ENCODE data around the gene HBA1. TPM values are rescaled to one million over a fixed set of nuclear protein-coding genes. Genes with fewer than 3 reads are reported as not detected.

HBA1 gene
- total RNA-seq, 4 donors from 2014 or later = 72.4 to 906 (median 98.6) TPM; not detected in 1

GRCh38 chr16:212999-213398 lies 36.5 kb downstream of the HBA1 start:
- no peak overlapping the region for H3K27ac ChIP-seq (replicated peaks in 1 of 4)
- H3K4me3 ChIP-seq = no peak overlapping the region
- intact Hi-C loops (cut with DNase I) = no loop called here
- H3K9me3 ChIP-seq = no peaks in the 10 kb centered on the region
- DNase-seq (ENCODE audit: extremely low spot score) = no peak
- no peaks in the 10 kb centered on the region for H3K27me3 ChIP-seq
- H3K4me1 ChIP-seq = peaks cover 0 to 7% (median 2%) of the 10 kb centered on the region in 4 donors
- H3K36me3 ChIP-seq = peaks cover 36 to 100% (median 99%) of the 10 kb centered on the region in 4 donors
- 93% methylated on average over 3 of the region's 3 CpGs for WGBS
- no peak for TF ChIP-seq CTCF (IDR thresholded peaks at IDR 0.05)
- TF ChIP-seq POLR2A (IDR thresholded peaks at IDR 0.05; ENCODE audit: low read depth) = no peak
- TF ChIP-seq POLR2AphosphoS5 (IDR thresholded peaks at IDR 0.05) = no peak
- no peak for TF ChIP-seq EP300 (IDR thresholded peaks at IDR 0.05)

- TF ChIP-seq CTCF (IDR thresholded peaks at IDR 0.05) (no peak), EP300 (IDR thresholded peaks at IDR 0.05) (no peak), POLR2A (IDR thresholded peaks at IDR 0.05; ENCODE audit: low read depth) (no peak), POLR2AphosphoS5 (IDR thresholded peaks at IDR 0.05) (no peak)
- DNase-seq (ENCODE audit: extremely low spot score) = no peak
- no peaks in the 10 kb centered on the region for H3K27me3 ChIP-seq
- 64% methylated on average over 4 of the region's 4 CpGs for WGBS
- H3K4me1 ChIP-seq = no peaks in the 10 kb centered on the region
- H3K4me3 ChIP-seq = no peak overlapping the region
- H3K9me3 ChIP-seq = no peaks in the 10 kb centered on the region
- intact Hi-C loops (cut with DNase I) = no loop called here
- H3K27ac ChIP-seq (replicated peaks in 1 of 4) = no peak overlapping the region
- peaks cover 49 to 100% (median 93%) of the 10 kb centered on the region in 4 donors for H3K36me3 ChIP-seq
Measured at GRCh38 chr16:220021-220420, 43.5 kb downstream of the HBA1 start.

Small RNAs within 50 kb of the gene (small RNA-seq; reads per million reads assigned to genes)
- 0 reads per million in 3 donors for gene RF00019

Other genes starting within 250 kb of the HBA1 start
- 1 to 10 TPM; 3.3 to 3.8 (median 3.7) TPM for gene POLR3K, start 123.1 kb upstream of the HBA1 start, total RNA-seq
- gene SNRNP25, start 122.9 kb upstream of the HBA1 start, total RNA-seq = 10 to 100 TPM; 22.0 to 33.6 (median 25.7) TPM
- gene RHBDF1, start 104.0 kb upstream of the HBA1 start, total RNA-seq = 10 to 100 TPM; 26.7 to 43.0 (median 30.2) TPM
- gene MPG, start 98.5 kb upstream of the HBA1 start, total RNA-seq = 100 to 1,000 TPM in 2 of 4 donors, 10 to 100 TPM in 2; 70.2 to 120 (median 106) TPM
- 10 to 100 TPM; 11.1 to 20.8 (median 14.1) TPM for gene NPRL3, start 38.0 kb upstream of the HBA1 start, total RNA-seq
- not detected for gene HBZ, start 24.0 kb upstream of the HBA1 start, total RNA-seq
- gene HBM, start 10.7 kb upstream of the HBA1 start, total RNA-seq = 1 to 10 TPM in 1 of 4 donors, not detected in 3; 3.8 TPM
- 1,000 to 10,000 TPM in 1 of 4 donors, 100 to 1,000 TPM in 1, 10 to 100 TPM in 1, 1 to 10 TPM in 1; 1.7 to 1,686 (median 156) TPM for gene HBA2, start 3.8 kb upstream of the HBA1 start, total RNA-seq
- gene HBQ1, start 3.8 kb downstream of the HBA1 start, total RNA-seq = 1 to 10 TPM in 1 of 4 donors, not detected in 3; 1.2 TPM
- 10 to 100 TPM; 34.8 to 60.6 (median 50.2) TPM for gene LUC7L, start 52.8 kb downstream of the HBA1 start, total RNA-seq
- 100 to 1,000 TPM in 1 of 4 donors, 10 to 100 TPM in 3; 61.0 to 129 (median 78.1) TPM for gene FAM234A, start 58.1 kb downstream of the HBA1 start, total RNA-seq
- 10 to 100 TPM in 2 of 4 donors, 1 to 10 TPM in 2; 7.1 to 18.2 (median 11.0) TPM for gene RGS11, start 99.3 kb downstream of the HBA1 start, total RNA-seq
- gene ARHGDIG, start 103.9 kb downstream of the HBA1 start, total RNA-seq = 1 to 10 TPM in 3 of 4 donors, under 1 TPM in 1; 0.80 to 4.8 (median 3.0) TPM
- gene PDIA2, start 106.5 kb downstream of the HBA1 start, total RNA-seq = 1 to 10 TPM in 2 of 4 donors, under 1 TPM in 1, not detected in 1; 0.23 to 1.2 (median 1.0) TPM
- 10 to 100 TPM; 24.1 to 56.2 (median 44.1) TPM for gene AXIN1, start 176.0 kb downstream of the HBA1 start, total RNA-seq
- gene MRPL28, start 193.9 kb downstream of the HBA1 start, total RNA-seq = 10 to 100 TPM; 53.6 to 93.8 (median 69.5) TPM
- 10 to 100 TPM; 32.8 to 53.5 (median 46.3) TPM for gene PGAP6, start 205.3 kb downstream of the HBA1 start, total RNA-seq
- gene NME4, start 220.5 kb downstream of the HBA1 start, total RNA-seq = 100 to 1,000 TPM; 114 to 158 (median 124) TPM
- 10 to 100 TPM; 11.8 to 18.3 (median 17.4) TPM for gene DECR2, start 225.2 kb downstream of the HBA1 start, total RNA-seq
- 10 to 100 TPM; 50.3 to 77.9 (median 58.8) TPM for gene RAB11FIP3, start 249.0 kb downstream of the HBA1 start, total RNA-seq